ENCODE results near the gene PBRM1. TPM values are rescaled to one million over a fixed set of nuclear protein-coding genes. Genes with fewer than 3 reads are reported as not detected.
A peak's percentile ranks its signal among the peaks of the same experiment; 100 is the strongest.

PBRM1 gene
- total and polyA plus RNA-seq, 2 of the 13 experiments (the other 11 are each of a cell fraction or from before 2014, with no cell fraction given) = 10.9 to 33.2 TPM

GRCh38 chr3:52704611-52705437 lies 19.1 kb upstream of the PBRM1 start:
- Histone ChIP-seq H3K9ac (ENCODE audit: insufficient read depth, low read depth, low read length) (peak overlapping the region; percentile 85), H3K79me2 (ENCODE audit: insufficient read depth, low read length) (peaks cover 53% of the 10 kb centered on the region), H3K36me3 (replicated peaks in 1 of 2; ENCODE audit: control insufficient read depth in 1 of 2, insufficient read depth in 2 of 2, low read length in 2 of 2) (peaks cover 0 to 7% of the 10 kb centered on the region in 2 experiments; a peak in 3 of 5 replicates), H2AFZ (ENCODE audit: low read length) (no peak overlapping the region), H3K27me3 (ENCODE audit: control insufficient read depth in 1 of 2, insufficient read depth in 2 of 2, low read length in 2 of 2) (no peaks in the 10 kb centered on the region; a peak in 1 of 5 replicates), H3K9me3 (ENCODE audit: low read length) (no peaks in the 10 kb centered on the region), H3K4me1 (ENCODE audit: insufficient read depth, low read length) (peaks cover 45% of the 10 kb centered on the region), H3K27ac (ENCODE audit: extremely low read length, insufficient read depth, low read length) (peak overlapping the region; percentile 90), H3K4me3 (replicated peaks in 1 of 3; ENCODE audit: insufficient read depth in 1 of 3, low read depth in 2 of 3, low read length in 3 of 3) (peak overlapping the region; percentile 90 to 97 (median 95)), H4K20me1 (ENCODE audit: insufficient read depth, low read length) (no peaks in the 10 kb centered on the region; the same call in 1 of the 2 replicates), H3K4me2 (ENCODE audit: low read depth, low read length) (peak overlapping the region; percentile 80)
- BruUV-seq (replicated peaks) = no TSS peak
- ATAC-seq (peak; percentile 77), DNase-seq (ENCODE audit: low spot score) (peak; percentile 95), FAIRE-seq (peak; percentile 85)
- ChIA-PET CTCF (ENCODE audit: low intra/inter-chr PET ratio, low total read pairs) (no interaction called here), POLR2A (interaction anchor here (0.5 to 6.5 kb wide), 19 partner anchors 11 to 732 kb away, joined by 3 to 118 read pairs (median 5); partner anchors contain the start of genes GNL3, ITIH3, NEK4 and PBRM1)
- in situ Hi-C loops (cut with HindIII; ENCODE audit: extremely low pct_ligation_motif_present, low pct_unique_long_range_greater_than_20kb) = no loop called here
- intact Hi-C loops (cut with micrococcal nuclease; ENCODE audit: unreplicated experiment) = no loop called here
- WGBS (ENCODE audit: low lambda C conversion rate) = 0% methylated on average over 8 of the region's 22 CpGs
- TF ChIP-seq, protein P1, sequence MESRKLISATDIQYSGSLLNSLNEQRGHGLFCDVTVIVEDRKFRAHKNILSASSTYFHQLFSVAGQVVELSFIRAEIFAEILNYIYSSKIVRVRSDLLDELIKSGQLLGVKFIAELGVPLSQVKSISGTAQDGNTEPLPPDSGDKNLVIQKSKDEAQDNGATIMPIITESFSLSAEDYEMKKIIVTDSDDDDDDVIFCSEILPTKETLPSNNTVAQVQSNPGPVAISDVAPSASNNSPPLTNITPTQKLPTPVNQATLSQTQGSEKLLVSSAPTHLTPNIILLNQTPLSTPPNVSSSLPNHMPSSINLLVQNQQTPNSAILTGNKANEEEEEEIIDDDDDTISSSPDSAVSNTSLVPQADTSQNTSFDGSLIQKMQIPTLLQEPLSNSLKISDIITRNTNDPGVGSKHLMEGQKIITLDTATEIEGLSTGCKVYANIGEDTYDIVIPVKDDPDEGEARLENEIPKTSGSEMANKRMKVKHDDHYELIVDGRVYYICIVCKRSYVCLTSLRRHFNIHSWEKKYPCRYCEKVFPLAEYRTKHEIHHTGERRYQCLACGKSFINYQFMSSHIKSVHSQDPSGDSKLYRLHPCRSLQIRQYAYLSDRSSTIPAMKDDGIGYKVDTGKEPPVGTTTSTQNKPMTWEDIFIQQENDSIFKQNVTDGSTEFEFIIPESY (CRISPR knock-in tag; IDR thresholded peaks at IDR 0.05) = no peak
- peak; percentile 53 for TF ChIP-seq ZNF746 (CRISPR knock-in tag; IDR thresholded peaks at IDR 0.05)
- TF ChIP-seq GTF3A (CRISPR knock-in tag; conservative IDR thresholded peaks at IDR 0.05) = no peak; the same call in 1 of the 2 replicates
- 0 out of 2 replicates have a peak, but pooled peaks have one; percentile 60 for TF ChIP-seq ZKSCAN8 (CRISPR knock-in tag; IDR thresholded peaks at IDR 0.05; ENCODE audit: borderline replicate concordance)
- TF ChIP-seq KAT2B (IDR thresholded peaks at IDR 0.05; ENCODE audit: borderline replicate concordance, low read depth, low read length) = no peak
- TF ChIP-seq, protein P2, sequence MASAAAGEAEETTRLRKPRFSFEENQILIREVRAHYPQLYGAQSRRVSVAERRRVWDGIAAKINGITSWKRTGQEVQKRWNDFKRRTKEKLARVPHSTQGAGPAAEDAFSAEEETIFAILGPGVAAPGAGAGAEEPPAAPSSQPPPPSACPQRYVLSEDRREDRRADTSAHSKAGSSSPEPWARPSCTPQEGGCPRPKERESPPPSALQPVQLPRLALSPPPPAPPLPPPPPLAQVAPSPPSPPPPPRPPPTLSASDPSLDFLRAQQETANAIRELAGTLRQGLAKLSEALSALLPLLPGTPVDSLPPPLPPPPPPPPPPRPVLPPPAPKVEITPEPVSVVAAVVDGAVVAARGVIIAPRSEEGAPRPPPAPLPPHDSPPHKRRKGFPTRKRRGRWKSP (CRISPR knock-in tag; IDR thresholded peaks at IDR 0.05) = no peak
- TF ChIP-seq ZNF432 (CRISPR knock-in tag; IDR thresholded peaks at IDR 0.05; ENCODE audit: borderline replicate concordance) = no peak
- TF ChIP-seq, protein P3, sequence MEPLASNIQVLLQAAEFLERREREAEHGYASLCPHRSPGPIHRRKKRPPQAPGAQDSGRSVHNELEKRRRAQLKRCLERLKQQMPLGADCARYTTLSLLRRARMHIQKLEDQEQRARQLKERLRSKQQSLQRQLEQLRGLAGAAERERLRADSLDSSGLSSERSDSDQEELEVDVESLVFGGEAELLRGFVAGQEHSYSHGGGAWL (CRISPR knock-in tag; IDR thresholded peaks at IDR 0.05) = no peak
- no peak for TF ChIP-seq MZF1 (CRISPR knock-in tag; IDR thresholded peaks at IDR 0.05; ENCODE audit: borderline replicate concordance)
- TF ChIP-seq, protein P4, sequence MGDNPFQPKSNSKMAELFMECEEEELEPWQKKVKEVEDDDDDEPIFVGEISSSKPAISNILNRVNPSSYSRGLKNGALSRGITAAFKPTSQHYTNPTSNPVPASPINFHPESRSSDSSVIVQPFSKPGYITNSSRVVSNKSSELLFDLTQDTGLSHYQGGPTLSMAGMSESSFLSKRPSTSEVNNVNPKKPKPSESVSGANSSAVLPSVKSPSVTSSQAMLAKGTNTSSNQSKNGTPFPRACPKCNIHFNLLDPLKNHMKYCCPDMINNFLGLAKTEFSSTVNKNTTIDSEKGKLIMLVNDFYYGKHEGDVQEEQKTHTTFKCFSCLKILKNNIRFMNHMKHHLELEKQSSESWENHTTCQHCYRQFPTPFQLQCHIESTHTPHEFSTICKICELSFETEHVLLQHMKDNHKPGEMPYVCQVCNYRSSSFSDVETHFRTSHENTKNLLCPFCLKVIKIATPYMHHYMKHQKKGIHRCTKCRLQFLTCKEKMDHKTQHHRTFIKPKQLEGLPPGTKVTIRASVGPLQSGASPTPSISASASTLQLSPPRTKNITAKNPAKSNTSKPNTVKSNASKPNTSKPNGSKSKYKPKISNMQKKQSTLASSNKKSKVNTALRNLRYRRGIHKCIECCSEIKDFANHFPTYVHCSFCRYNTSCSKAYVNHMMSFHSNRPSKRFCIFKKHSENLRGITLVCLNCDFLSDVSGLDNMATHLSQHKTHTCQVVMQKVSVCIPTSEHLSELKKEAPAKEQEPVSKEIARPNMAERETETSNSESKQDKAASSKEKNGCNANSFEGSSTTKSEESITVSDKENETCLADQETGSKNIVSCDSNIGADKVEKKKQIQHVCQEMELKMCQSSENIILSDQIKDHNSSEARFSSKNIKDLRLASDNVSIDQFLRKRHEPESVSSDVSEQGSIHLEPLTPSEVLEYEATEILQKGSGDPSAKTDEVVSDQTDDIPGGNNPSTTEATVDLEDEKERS (CRISPR knock-in tag; IDR thresholded peaks at IDR 0.05) = no peak
